HG03460 (cell line): Measurements from ENCODE around the gene ANGPTL3.
A peak's percentile ranks its signal among the peaks of the same experiment; 100 is the strongest.

Experiments used
- ATAC-seq: cut with Tn5 transposase; IDR thresholded peaks from one replicate; pipeline ENCODE4 v1.9.1; 2021; ENCODE audit not compliant: unreplicated experiment

The ANGPTL3 gene

GRCh38 chr1:62621907-62622306 is 24.6 kb downstream of the ANGPTL3 start:
- peak; percentile 97 for ATAC-seq

DNA sequence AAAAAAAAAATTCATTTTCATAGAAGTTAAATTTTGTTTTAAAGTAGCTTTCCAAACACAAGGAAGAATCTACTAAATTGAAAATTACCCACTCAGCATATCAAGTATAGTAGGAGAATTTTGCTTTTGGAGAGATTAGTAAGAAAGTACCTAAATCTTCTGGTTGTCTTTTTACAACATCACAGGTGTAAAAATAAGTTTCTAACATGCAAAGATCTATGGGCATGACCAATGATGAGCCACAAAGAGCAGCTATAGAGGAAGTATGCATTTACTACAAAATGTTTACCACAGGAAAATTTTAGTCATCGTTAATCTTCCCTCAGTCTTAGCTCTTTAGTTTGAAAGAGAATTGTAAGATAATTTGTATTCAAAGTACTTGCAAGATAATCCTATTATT is 28.1 kb downstream of the ANGPTL3 start:
- peak; percentile 52 for ATAC-seq

- ATAC-seq: no peak
Observed at GRCh38 chr1:62628506-62628905, 31.2 kb downstream of the ANGPTL3 start.

- no peak for ATAC-seq
Observed at GRCh38 chr1:62637392-62638105, 40.2 kb downstream of the ANGPTL3 start.

GRCh38 chr1:62643283-62643682 is 46.0 kb downstream of the ANGPTL3 start:
- no peak for ATAC-seq

DNA sequence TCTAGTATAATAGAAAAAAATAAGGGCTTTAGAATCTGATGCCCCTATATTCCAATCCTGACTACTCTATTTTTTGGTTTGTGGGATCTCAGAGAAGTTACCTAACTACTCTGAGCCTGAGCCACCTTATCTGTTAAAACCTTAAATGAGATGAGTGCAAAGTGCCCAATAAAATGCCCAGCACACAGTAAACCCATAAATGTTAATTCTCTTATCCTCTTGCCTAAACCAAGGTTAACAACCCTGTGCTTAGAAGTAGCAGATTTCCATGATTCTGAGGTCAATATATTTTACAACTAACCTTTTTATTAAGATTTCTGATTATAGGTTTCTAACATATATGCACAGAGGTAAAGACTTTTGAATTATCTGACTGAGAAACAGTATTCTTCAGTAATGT is 55.1 kb downstream of the ANGPTL3 start:
- no peak for ATAC-seq

GRCh38 chr1:62654744-62655143 is 57.4 kb downstream of the ANGPTL3 start:
- ATAC-seq: no peak
